Mucosa of descending colon (tissue), 3 donors: ENCODE measurements around the gene RDX. TPM values are rescaled to one million over a fixed set of nuclear protein-coding genes. Genes with fewer than 3 reads are reported as not detected.
"Not testable (repeated sequence)": the region's sequence is repeated elsewhere in the genome, so short reads cannot be mapped to it uniquely, and the experiment has no call there.

Experiments
- ATAC-seq: fragments of 200-7000 bp; cut with Tn5 transposase; one replicate; pipeline ENCODE4 v1.9.1; 2020; ENCODE audit warnings: mild to moderate bottlenecking, moderate library complexity
- DNase-seq, 3 donors: peaks; one replicate each; pipeline ENCODE4 v3.0.0-alpha.2; 2020
- H3K36me3 ChIP-seq: fragments of 200-600 bp; one replicate; pipeline ENCODE4 v1.8.0; 2021; ENCODE audit warnings: low read depth, mild to moderate bottlenecking
- H3K4me1 ChIP-seq: fragments of 200-600 bp; one replicate; pipeline ENCODE4 v1.8.0; 2021; ENCODE audit warnings: low read depth, mild to moderate bottlenecking
- H3K4me3 ChIP-seq: fragments of 200-600 bp; one replicate; pipeline ENCODE4 v1.8.0; 2021; ENCODE audit warnings: mild to moderate bottlenecking
- H3K9me3 ChIP-seq: fragments of 200-600 bp; one replicate; pipeline ENCODE4 v1.8.0; 2021; ENCODE audit warnings: mild to moderate bottlenecking
- CTCF ChIP-seq: fragments of 200-600 bp; IDR thresholded peaks from one replicate; pipeline ENCODE4 v1.8.0; 2022; ENCODE audit warnings: antibody characterized with exemption, mild to moderate bottlenecking
- intact Hi-C, 2 donors: fragments of 100-400 bp; cut with DNase I in 1 of 2; cut with micrococcal nuclease in 1 of 2; formaldehyde crosslinking; loops; one replicate each; pipeline versions ENCODE4 v1.11.0 to v1.11.1; 2022; cut with DNase I, micrococcal nuclease
- total RNA-seq, 3 donors: library from RNA; stranded (reverse); fragmentation: NEBNext Ultra II Directional in 2 of 3; extraction: Animal tissue kit (Norgen Biotek cat#: 25700) in 2 of 3; gene quantifications; one replicate each; pipeline versions ENCODE4 v1.2.1 to v1.2.4, GENCODE V29; 2021 to 2023
- donor health status: DM: no; HTN: no; CAD: no; lungs with moderate emphysema.
- donor health status: DM: no; HTN: no; CAD: no.
- donor health status: DM: no; HTN: yes; CAD: no.

The RDX gene
- total RNA-seq, 3 donors from 2014 or later = 26.7 to 83.7 (median 26.8) TPM

GRCh38 chr11:110219006-110219785, 77.2 kb downstream of the RDX start:
- no peak overlapping the region for H3K4me3 ChIP-seq
- DNase-seq (no peak), ATAC-seq (no peak)
- no peaks in the 10 kb centered on the region for H3K36me3 ChIP-seq
- no peaks in the 10 kb centered on the region for H3K9me3 ChIP-seq
- TF ChIP-seq CTCF = no peak
- intact Hi-C loops = no loop called here
- no peaks in the 10 kb centered on the region for H3K4me1 ChIP-seq

- Histone ChIP-seq H3K36me3 (no peaks in the 10 kb centered on the region), H3K4me3 (no peak overlapping the region), H3K4me1 (no peaks in the 10 kb centered on the region), H3K9me3 (no peaks in the 10 kb centered on the region)
- no peak for ATAC-seq
- no peak for TF ChIP-seq CTCF
- intact Hi-C loops = no loop called here
- DNase-seq = no peak
Observed at GRCh38 chr11:110217936-110218335, 78.5 kb downstream of the RDX start.

GRCh38 chr11:110217223-110217877, 79.1 kb downstream of the RDX start:
- no peak for TF ChIP-seq CTCF
- Histone ChIP-seq H3K36me3 (no peaks in the 10 kb centered on the region), H3K4me1 (no peaks in the 10 kb centered on the region), H3K9me3 (no peaks in the 10 kb centered on the region), H3K4me3 (no peak overlapping the region)
- ATAC-seq (no peak), DNase-seq (no peak)
- intact Hi-C loops = no loop called here

GRCh38 chr11:110209313-110209694, 87.1 kb downstream of the RDX start:
- intact Hi-C loops = loop anchor here in 1 of 2 donors (10.0 kb wide), 1 partner anchor 165 kb away; no protein-coding TSS in a partner anchor
- not testable (repeated sequence) for H3K9me3 ChIP-seq, H3K4me3 ChIP-seq, H3K4me1 ChIP-seq, H3K36me3 ChIP-seq, DNase-seq, ATAC-seq

GRCh38 chr11:110208678-110209312, 87.6 kb downstream of the RDX start:
- not testable (repeated sequence) for H3K9me3 ChIP-seq, ATAC-seq, H3K4me1 ChIP-seq, H3K36me3 ChIP-seq, H3K4me3 ChIP-seq
- intact Hi-C loops = loop anchor here in 1 of 2 donors (10.0 kb wide), 1 partner anchor 166 kb away; no protein-coding TSS in a partner anchor
- peak in 1 of 3 donors; percentile 36 for DNase-seq

- no peaks in the 10 kb centered on the region for H3K9me3 ChIP-seq
- ATAC-seq (no peak), DNase-seq (no peak)
- H3K4me3 ChIP-seq = no peak overlapping the region
- no peaks in the 10 kb centered on the region for H3K36me3 ChIP-seq
- no peaks in the 10 kb centered on the region for H3K4me1 ChIP-seq
- intact Hi-C loops = loop anchor here in 1 of 2 donors (10.0 kb wide), 1 partner anchor 168 kb away; no protein-coding TSS in a partner anchor
- TF ChIP-seq CTCF = no peak
Observed at GRCh38 chr11:110207123-110207522, 89.3 kb downstream of the RDX start.
